ENCODE measurements around the gene STMN1. TPM values are rescaled to one million over a fixed set of nuclear protein-coding genes. Genes with fewer than 3 reads are reported as not detected.

The STMN1 gene
- total RNA-seq (2022; extraction: Qiagen RNA extraction; ENCODE audit: low read depth) = 182 to 214 TPM (median 210 TPM) in 5 replicates

GRCh38 chr1:25905680-25906643 is at the start of gene STMN1:
TSS of gene STMN1 (minus strand) at chr1:25906419. CDS start at chr1:25904676, 1,743 bp downstream.

GRCh38 chr1:25875154-25875855 is 30.9 kb downstream of the STMN1 start, which contains the start of gene PAQR7:
TSS of gene PAQR7 (minus strand) at chr1:25875708. CDS start at chr1:25863839, 11,869 bp downstream.

GRCh38 chr1:25858906-25859789 is 47.1 kb downstream of the STMN1 start, which contains the start of gene AUNIP:
TSS of gene AUNIP (minus strand) at chr1:25859457. CDS start at chr1:25859357, 100 bp downstream.

Other genes with a start within 250 kb of the STMN1 start
- 59.5 to 69.1 TPM (median 59.8 TPM) in 5 replicates for gene SELENON, start 106.2 kb downstream of the STMN1 start, total RNA-seq (2022; extraction: Qiagen RNA extraction; ENCODE audit: low read depth)
- gene MTFR1L, start 86.5 kb downstream of the STMN1 start, total RNA-seq (2022; extraction: Qiagen RNA extraction; ENCODE audit: low read depth) = 22.1 to 25.6 TPM (median 23.5 TPM) in 5 replicates
- 6.0 to 8.5 TPM (median 6.3 TPM) in 5 replicates for gene AUNIP, start 47.0 kb downstream of the STMN1 start, total RNA-seq (2022; extraction: Qiagen RNA extraction; ENCODE audit: low read depth)
- 2.7 to 3.9 TPM (median 3.7 TPM) in 5 replicates for gene PAQR7, start 30.7 kb downstream of the STMN1 start, total RNA-seq (2022; extraction: Qiagen RNA extraction; ENCODE audit: low read depth)
- gene PAFAH2, start 91.6 kb upstream of the STMN1 start, total RNA-seq (2022; extraction: Qiagen RNA extraction; ENCODE audit: low read depth) = 7.3 to 9.8 TPM (median 8.0 TPM) in 5 replicates
- 0.02 TPM in 1 of 5 replicates, not detected in the others for gene EXTL1, start 115.4 kb upstream of the STMN1 start, total RNA-seq (2022; extraction: Qiagen RNA extraction; ENCODE audit: low read depth)
- gene SLC30A2, start 139.7 kb upstream of the STMN1 start, total RNA-seq (2022; extraction: Qiagen RNA extraction; ENCODE audit: low read depth) = 0.05 to 0.11 TPM (median 0.06 TPM) in 4 of 5 replicates, not detected in the other
- not detected in 5 replicates for gene TRIM63, start 161.2 kb upstream of the STMN1 start, total RNA-seq (2022; extraction: Qiagen RNA extraction; ENCODE audit: low read depth)
- gene PDIK1L, start 205.4 kb upstream of the STMN1 start, total RNA-seq (2022; extraction: Qiagen RNA extraction; ENCODE audit: low read depth) = 1.6 to 2.3 TPM (median 2.1 TPM) in 5 replicates